HL-60/S4 treated with retinoic acid at 250 ng/mL for 4 days and 3 days (cell line): ENCODE measurements around the gene OR1I1.

Experiments used
- in situ Hi-C: fragments of 300-500 bp; cut with MboI; formaldehyde crosslinking; loops from 2 replicates; pipeline ENCODE4 v1.7.0; 2022; ENCODE audit warnings: low sequenced_read_pairs

Gene OR1I1

DNA sequence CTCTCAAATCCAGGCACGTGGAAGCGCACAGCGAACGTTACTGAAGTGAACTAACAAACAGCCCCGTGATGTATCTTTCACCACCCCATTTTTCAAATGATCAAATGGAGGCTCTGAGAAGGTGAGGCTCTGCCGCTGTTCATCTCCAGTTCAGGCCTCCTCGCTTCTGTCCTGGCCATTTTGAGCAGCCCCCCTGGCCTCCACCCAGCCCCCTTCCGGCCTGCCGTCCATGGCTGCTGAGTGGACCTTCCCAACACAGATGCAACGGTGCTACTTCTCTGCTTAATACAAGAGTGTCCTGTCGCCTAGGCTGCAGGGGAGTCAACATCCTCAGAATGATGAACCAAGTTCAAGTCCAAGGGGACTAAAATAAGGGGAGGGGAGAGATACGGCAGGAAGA, 34.8 kb downstream of the OR1I1 start:
- in situ Hi-C loops: no loop called here

- in situ Hi-C loops: no loop called here
Observed at GRCh38 chr19:15118248-15118647, 36.2 kb downstream of the OR1I1 start.

DNA sequence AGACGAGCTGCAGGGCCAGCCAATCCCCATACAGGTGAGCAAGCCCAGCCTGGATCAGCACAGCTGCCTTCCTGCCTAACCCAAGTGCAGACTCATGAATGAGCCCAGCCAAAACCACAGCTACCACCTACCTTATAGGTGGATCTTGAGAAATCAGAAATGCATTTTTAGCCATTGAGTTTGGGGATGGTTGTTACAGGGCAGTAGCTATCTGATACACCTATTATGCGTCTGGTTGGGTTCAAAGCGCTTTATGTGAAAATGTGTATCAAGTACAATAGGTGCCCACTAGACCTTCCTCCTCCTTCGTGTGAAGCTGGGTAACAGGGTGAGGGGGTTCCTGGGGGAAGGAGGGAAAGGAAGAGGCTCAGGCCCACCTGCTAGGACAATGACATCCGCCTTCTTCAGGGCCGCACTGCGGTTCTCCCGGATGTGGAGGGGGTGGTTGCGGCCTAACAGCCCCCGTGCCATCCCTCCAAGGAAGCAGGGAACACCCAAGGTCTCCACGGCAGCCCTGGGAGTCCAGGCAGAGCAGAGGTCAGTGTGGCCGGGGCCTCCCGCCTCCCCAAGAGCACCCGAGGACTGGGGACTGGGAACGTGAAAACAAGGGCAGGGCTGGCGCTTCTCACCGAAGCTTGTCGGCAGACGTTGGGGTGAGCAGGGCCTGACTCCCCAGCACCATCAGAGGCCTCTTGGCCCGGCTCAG, 36.9 kb downstream of the OR1I1 start:
- in situ Hi-C loops: no loop called here

DNA sequence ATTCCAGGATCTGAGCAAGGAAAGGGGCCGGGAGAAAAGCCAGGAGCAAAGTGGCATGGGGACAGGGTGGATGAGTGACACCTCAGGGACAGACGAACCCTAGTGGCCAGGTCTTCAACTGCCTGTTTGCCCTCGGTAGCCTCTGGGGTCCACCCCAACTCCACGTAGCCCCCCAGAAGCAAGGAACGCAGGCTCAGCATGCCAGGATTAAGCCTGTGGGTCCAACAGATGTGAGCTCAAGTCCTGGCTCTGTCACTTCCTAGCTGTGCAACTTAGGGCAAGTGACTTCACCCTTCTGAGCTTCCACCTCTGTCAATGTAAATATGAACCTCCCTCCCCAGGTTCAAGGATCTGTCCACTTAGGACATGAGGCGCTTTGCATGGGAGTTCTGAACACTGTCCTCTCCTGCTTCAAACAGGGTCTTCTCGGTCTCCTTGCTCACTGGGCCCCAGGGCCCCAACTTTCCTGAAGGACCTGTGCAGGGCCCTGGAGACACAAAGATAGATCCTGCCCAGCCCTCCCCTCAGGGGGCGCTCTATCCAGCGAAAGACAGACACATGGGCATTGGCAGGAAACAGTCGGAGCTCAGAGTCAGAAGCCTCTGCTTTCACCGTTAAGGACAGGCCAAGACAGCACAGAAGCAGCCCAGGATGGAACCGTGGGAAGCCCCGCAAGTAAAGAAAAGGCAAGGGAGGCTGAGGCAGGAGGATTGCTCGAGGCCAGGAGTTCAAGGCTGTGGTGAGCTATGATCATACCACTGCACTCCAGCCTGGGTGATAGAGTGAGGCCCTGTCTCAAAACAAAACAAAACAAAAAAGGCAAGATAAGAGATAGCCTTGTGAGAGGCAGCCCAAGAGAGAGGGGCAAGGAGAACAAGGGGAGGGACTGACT, 38.4 kb downstream of the OR1I1 start:
- in situ Hi-C loops: no loop called here

DNA sequence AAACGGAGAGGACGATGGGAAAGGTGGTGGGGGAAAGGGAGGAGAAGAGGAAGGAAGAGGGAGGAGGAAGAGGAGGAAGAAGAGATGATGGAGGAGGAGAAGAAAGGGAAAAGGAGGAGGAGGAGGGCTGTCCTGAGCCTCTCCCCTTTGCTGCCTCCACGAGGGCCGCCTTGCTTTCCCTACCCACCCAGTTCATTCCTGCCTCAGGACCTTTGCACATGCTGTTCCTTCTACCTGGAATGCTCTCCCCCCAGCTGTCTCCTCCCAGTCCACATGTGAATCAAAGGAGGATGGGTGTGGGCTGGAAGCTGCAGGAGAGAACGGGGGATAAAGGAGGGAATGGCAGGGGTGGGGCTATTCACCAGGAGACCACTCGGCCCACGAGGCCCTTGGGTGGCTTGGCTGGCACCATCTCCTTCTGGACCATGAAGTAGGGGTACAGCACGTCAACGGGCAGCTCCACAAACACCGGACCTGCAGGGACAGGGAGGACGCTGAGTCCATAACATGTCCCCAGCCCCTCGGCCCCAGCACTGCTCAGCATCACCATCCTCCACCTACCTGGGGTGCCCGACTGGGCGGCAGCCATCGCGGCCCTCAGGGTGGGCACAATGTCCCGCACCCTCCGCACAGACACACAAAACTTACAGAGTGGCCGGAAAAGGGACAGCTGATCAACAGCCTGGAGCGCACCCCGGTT, 40.5 kb downstream of the OR1I1 start:
- in situ Hi-C loops: no loop called here

DNA sequence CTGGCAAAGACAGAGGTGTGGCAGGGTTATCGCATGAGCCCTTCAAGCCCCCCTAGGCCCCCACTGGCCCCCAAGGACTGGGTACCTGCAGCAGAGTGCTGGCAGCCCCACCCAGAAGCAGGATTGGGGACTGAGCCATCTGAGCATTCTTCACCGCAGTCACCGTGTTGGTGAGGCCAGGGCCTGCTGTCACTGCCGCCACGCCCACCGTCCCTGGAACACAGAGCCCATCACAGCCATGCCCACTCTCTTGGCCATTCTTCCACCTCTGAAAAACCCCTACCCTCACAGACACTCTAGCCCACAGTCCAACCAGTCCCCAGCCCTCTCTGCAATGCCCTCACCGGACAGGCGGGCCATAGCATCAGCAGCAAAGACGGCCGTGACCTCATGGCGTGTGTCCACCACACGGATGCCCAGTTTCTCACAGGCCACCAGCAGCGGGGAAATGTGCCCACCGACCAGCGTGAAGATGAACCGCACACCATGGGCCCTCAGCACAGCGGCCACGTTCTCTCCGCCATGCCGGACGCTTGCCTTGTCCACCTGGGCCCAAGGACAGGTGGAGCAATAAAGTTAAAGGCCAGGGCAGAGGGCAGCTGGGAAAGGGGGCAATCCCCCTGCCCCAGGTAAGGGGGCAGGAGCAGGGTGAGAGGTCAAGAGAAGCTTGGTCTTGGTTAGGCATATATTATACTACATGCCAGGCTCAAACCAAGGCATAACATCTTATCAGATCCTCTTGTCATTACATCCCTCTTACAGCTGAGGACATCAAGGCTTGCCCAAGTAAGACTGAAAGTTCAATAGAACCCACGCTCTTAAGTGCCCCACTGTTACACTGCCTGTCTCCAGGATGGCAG, 41.2 kb downstream of the OR1I1 start:
- in situ Hi-C loops: no loop called here

- in situ Hi-C loops: no loop called here
Observed at GRCh38 chr19:15123900-15124299, 41.9 kb downstream of the OR1I1 start.

DNA sequence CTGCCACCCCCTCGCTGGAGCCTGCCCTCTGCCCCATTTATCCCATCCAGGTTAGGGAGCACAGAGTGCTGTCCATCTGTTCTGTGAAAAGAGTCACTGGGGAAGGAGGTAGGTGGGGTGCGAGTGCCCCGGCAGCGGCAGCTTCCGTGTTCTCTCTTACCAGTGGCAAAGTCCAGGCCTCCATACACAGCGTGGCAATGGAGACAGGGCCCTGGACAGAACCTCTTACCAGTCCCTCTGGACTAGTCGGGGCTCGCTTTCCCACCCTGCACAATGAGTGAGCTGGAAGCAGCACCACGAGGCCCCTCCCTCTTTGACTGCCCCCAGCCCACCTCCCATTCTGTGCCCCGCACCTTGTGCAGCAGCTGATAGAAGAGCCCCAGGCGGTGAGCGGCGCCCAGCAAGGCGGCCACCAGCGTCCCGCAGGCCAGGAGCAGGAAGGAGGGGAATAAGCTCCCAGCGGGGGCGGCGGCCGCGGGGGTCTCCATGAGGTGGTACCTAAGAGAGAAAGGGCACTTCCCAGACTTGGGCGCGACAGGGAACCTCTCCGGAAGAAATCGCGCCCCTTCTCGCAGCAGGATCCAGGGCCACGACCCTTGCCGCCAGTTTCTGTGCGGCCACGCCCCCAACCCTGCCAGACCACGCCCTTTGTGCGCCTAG, 42.7 kb downstream of the OR1I1 start:
- in situ Hi-C loops: no loop called here

DNA sequence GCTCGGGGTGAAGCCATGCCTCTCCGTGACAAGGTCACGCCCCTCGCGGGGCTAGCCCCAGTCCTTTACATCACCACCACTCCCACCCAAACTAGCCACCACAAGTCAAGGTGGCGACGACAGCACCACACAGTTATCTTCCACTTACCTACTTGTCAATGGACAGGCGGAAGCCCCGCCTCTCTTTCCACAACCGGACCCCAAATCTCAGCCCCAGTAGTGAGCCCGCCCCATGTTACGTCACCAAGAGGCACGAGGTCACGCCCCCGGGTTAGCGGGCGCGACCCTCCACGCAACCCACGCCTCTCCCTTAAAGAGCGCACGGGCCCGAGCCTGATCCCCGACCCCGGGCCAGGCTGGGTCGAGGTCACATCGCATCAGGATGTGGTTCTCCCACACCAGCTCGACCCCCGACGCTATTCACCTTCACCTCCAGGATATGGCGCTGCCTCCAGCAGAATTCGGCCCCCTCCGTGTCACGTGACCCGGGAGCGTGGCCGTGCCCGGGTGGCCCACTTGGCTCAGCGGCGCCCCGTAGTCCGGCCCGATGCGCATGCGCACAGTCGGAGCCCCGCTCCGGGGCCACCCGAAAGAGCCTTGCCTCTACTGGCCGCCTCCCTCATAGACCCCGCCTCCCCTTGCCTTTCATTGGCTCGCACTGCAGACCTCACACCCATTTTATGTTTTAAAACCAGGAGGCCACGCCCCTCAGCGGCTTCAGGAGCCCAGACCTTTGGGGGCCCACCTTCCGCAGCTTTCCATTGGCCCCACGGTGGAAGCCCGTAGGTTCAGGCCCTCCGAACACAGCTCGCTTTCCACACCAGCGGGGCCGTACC, 43.4 kb downstream of the OR1I1 start:
- in situ Hi-C loops: no loop called here

- in situ Hi-C loops: no loop called here
Observed at GRCh38 chr19:15126131-15126910, 44.3 kb downstream of the OR1I1 start.

GRCh38 chr19:15128162-15128770, 46.3 kb downstream of the OR1I1 start:
- in situ Hi-C loops: no loop called here

GRCh38 chr19:15129856-15130585, 48.0 kb downstream of the OR1I1 start:
- in situ Hi-C loops: no loop called here

DNA sequence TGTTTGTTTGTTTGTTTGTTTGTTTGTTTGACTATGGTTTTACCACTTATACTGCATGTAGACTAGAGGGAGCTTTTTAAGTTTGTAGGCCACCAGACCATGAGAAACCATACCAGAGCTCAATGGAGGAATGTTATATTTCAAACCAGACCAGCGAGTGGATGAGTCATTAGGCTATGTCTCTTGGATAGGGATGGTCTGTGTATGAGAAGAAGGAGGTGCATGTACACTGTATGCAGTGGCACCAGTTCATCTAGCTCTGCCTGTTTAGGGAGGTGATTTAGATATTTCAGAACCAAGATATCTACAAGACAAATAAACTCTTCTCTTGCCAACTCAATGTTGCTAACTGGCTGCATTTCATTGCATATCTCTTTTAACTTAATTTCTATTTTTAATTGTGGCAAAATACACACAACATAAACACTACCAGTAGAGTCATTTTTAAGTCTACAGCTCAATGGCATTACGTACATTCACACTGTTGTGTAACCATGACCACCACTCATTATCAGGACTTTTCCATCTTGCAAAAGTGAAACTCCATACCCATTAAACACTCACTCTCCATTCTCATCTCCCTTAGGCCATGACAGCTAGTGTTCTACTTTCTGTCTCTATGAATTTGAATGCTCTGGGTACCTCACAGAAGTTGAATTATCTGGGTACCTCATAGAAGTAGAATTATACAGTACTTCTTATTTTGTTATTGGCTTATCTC, 54.4 kb downstream of the OR1I1 start:
- in situ Hi-C loops: no loop called here

DNA sequence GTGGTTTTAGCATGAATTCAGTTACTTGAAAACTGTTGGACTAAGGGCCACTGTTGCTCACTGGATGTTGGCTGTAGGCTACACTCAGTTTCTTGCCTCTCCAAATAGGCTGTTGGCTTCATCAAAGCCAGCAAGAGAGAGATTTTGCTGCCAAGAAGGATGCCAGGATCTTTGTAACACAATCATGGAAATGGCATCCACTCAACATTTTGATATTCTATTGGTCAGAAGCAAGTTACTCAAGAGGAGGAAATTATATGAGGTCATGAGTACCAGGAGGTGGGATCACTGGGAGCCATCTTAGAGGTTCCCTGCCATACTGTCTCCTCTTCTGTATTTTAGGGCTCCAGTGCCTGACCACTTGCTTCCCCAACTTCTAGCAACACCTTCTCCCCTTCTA, 55.8 kb downstream of the OR1I1 start:
- in situ Hi-C loops: no loop called here

- in situ Hi-C loops: no loop called here
Observed at GRCh38 chr19:15138427-15138826, 56.4 kb downstream of the OR1I1 start.

- in situ Hi-C loops: no loop called here
Observed at GRCh38 chr19:15141143-15141542, 59.1 kb downstream of the OR1I1 start.

- in situ Hi-C loops: no loop called here
Observed at GRCh38 chr19:15142313-15142712, 60.3 kb downstream of the OR1I1 start.
